H1 (cell line): ENCODE data around the gene OR7G2. TPM values are rescaled to one million over a fixed set of nuclear protein-coding genes. Genes with fewer than 3 reads are reported as not detected.

Source experiments
- CTCF ChIA-PET: fragments of 300-600 bp; sonication (Branson Sonifier 250); formaldehyde crosslinking; loops from one replicate; lab custom pipeline; 2021; ENCODE audit not compliant: partially characterized antibody; lab: Charles Lee
- POLR2A ChIA-PET: fragments of 300-600 bp; sonication (Branson Sonifier 250); formaldehyde crosslinking; loops from one replicate; lab custom pipeline; 2021; ENCODE audit warnings: inconsistent platforms; ENCODE audit not compliant: partially characterized antibody; lab: Charles Lee
- DNase-seq, 2 experiments: peaks; one replicate each; pipeline versions ENCODE4 v3.0.0 to v3.0.0-alpha.2; 2010 to 2022; ENCODE audit warnings: low spot score in 2 of 2, low read depth in 1 of 2, mixed read lengths in 1 of 2
- FAIRE-seq: peaks from 2 replicates; lab custom pipeline; 2011; peaks lifted over from hg19 to GRCh38; lab: Jason Lieb, UNC
- H2AFZ ChIP-seq: 2 replicates; pipeline ENCODE4 v1.8.1; 2012; ENCODE audit warnings: low read length, inconsistent platforms
- H2AK5ac ChIP-seq: 2 replicates; pipeline ENCODE4 v1.6.1; 2013; ENCODE audit warnings: low read depth, low read length
- H2BK120ac ChIP-seq: replicated peaks from 2 replicates; pipeline ENCODE3; 2013; ENCODE audit warnings: low read depth, low read length, inconsistent platforms
- H2BK12ac ChIP-seq: 2 replicates; pipeline ENCODE4 v1.6.1; 2013; ENCODE audit warnings: low read depth, low read length
- H2BK15ac ChIP-seq: 2 replicates; pipeline ENCODE4 v1.6.1; 2013; ENCODE audit warnings: low read length
- H2BK20ac ChIP-seq: 2 replicates; pipeline ENCODE4 v1.6.1; 2013; ENCODE audit warnings: low read length
- H2BK5ac ChIP-seq: 2 replicates; pipeline ENCODE4 v1.6.1; 2013; ENCODE audit warnings: low read depth, low read length
- H3K14ac ChIP-seq: 2 replicates; pipeline ENCODE4 v1.6.1; 2013; ENCODE audit warnings: inconsistent platforms; ENCODE audit not compliant: insufficient read length
- H3K18ac ChIP-seq: 2 replicates; pipeline ENCODE4 v1.6.1; 2013; ENCODE audit warnings: low read length; ENCODE audit errors: extremely low read depth
- H3K23ac ChIP-seq: 2 replicates; pipeline ENCODE4 v1.6.1; 2013; ENCODE audit warnings: inconsistent platforms; ENCODE audit not compliant: insufficient read length
- H3K23me2 ChIP-seq: 2 replicates; pipeline ENCODE4 v1.6.1; 2013; ENCODE audit warnings: low read depth, low read length
- H3K27ac ChIP-seq: 2 replicates; pipeline ENCODE4 v1.6.1; 2011; ENCODE audit warnings: low read depth, low read length, inconsistent platforms
- H3K27me3 ChIP-seq, 4 experiments: replicated peaks in 1 of 4; 1 replicate in 1 of 4; 2 replicates in 3 of 4; pipeline versions ENCODE4 v1.6.1 to v1.8.1; 2011 to 2013; ENCODE audit warnings: low read length in 3 of 4, mild to moderate bottlenecking in 3 of 4, inconsistent platforms in 2 of 4, mixed read lengths in 2 of 4, moderate library complexity in 1 of 4; ENCODE audit not compliant: control insufficient read depth in 3 of 4, insufficient read depth in 3 of 4; ENCODE audit errors: extremely low read depth in 1 of 4
- H3K36me3 ChIP-seq, 4 experiments: 2 replicates each; pipeline versions ENCODE4 v1.6.1 to v1.8.1; 2011 to 2013; ENCODE audit warnings: mild to moderate bottlenecking in 4 of 4, low read length in 3 of 4, moderate library complexity in 2 of 4, control low read depth in 1 of 4, inconsistent platforms in 1 of 4; ENCODE audit not compliant: insufficient read depth in 4 of 4, control insufficient read depth in 2 of 4
- H3K4ac ChIP-seq: replicated peaks from 2 replicates; pipeline ENCODE3; 2013; ENCODE audit warnings: low read length, low read depth, mixed read lengths, inconsistent platforms; ENCODE audit not compliant: insufficient read length
- H3K4me1 ChIP-seq, 4 experiments: replicated peaks in 1 of 4; 1 replicate in 1 of 4; 2 replicates in 3 of 4; pipeline versions ENCODE4 v1.6.1 to v1.8.1; 2011 to 2013; ENCODE audit warnings: low read length in 3 of 4, inconsistent platforms in 2 of 4, mixed read lengths in 1 of 4; ENCODE audit not compliant: insufficient read depth in 4 of 4, control insufficient read depth in 3 of 4
- H3K4me2 ChIP-seq, 2 experiments: 2 replicates each; pipeline versions ENCODE4 v1.6.1 to v1.8.1; 2011 to 2013; ENCODE audit warnings: low read depth in 2 of 2, low read length in 2 of 2, control low read depth in 1 of 2, inconsistent platforms in 1 of 2, mild to moderate bottlenecking in 1 of 2; ENCODE audit not compliant: insufficient read depth in 1 of 2
- H3K4me3 ChIP-seq, 4 experiments: fragments of 200-600, 300-600 bp in 1 of 4; sonication (generic), shearing (Covaris generic), sonication (Bioruptor Twin) in 1 of 4; 2 replicates each; pipeline versions ENCODE4 v1.5.1 to v1.8.1; 2011 to 2016; ENCODE audit warnings: low read length in 4 of 4, low read depth in 3 of 4, control low read depth in 2 of 4, inconsistent platforms in 2 of 4, mild to moderate bottlenecking in 2 of 4, mixed read lengths in 1 of 4, moderate library complexity in 1 of 4; ENCODE audit not compliant: insufficient read depth in 2 of 4; ENCODE audit errors: extremely low read depth in 1 of 4
- H3K56ac ChIP-seq: replicated peaks from 2 replicates; pipeline ENCODE3; 2013; ENCODE audit warnings: low read depth, mild to moderate bottlenecking, mixed read lengths, low read length, inconsistent platforms; ENCODE audit not compliant: insufficient read length
- H3K79me1 ChIP-seq: 2 replicates; pipeline ENCODE4 v1.6.1; 2013; ENCODE audit warnings: low read depth, low read length, control low read depth
- H3K79me2 ChIP-seq, 2 experiments: 2 replicates each; pipeline versions ENCODE4 v1.6.1 to v1.8.1; 2012 to 2013; ENCODE audit warnings: low read length in 2 of 2, mild to moderate bottlenecking in 2 of 2, inconsistent platforms in 1 of 2; ENCODE audit not compliant: insufficient read depth in 2 of 2, control insufficient read depth in 1 of 2
- H3K9ac ChIP-seq, 4 experiments: replicated peaks in 1 of 4; 1 replicate in 1 of 4; 2 replicates in 3 of 4; pipeline versions ENCODE4 v1.6.1 to v1.8.1; 2011 to 2013; ENCODE audit warnings: low read depth in 3 of 4, low read length in 3 of 4, control low read depth in 2 of 4, mild to moderate bottlenecking in 2 of 4, moderate library complexity in 2 of 4, inconsistent platforms in 1 of 4; ENCODE audit errors: extremely low read depth in 1 of 4
- H3K9me3 ChIP-seq, 2 experiments: 2 replicates each; pipeline versions ENCODE4 v1.6.1 to v1.8.1; 2012 to 2013; ENCODE audit warnings: mild to moderate bottlenecking in 2 of 2, moderate library complexity in 2 of 2, control low read depth in 1 of 2, inconsistent platforms in 1 of 2, low read depth in 1 of 2, low read length in 1 of 2, mixed read lengths in 1 of 2; ENCODE audit not compliant: insufficient read depth in 2 of 2
- H4K20me1 ChIP-seq, 2 experiments: replicated peaks in 1 of 2; 2 replicates each; pipeline versions ENCODE3 to v1.8.1; 2011 to 2013; ENCODE audit warnings: inconsistent platforms in 2 of 2, low read length in 2 of 2, mild to moderate bottlenecking in 1 of 2; ENCODE audit not compliant: insufficient read depth in 2 of 2, control insufficient read depth in 1 of 2
- H4K5ac ChIP-seq: 2 replicates; pipeline ENCODE4 v1.6.1; 2013; ENCODE audit warnings: low read length, low read depth, mixed read lengths, inconsistent platforms; ENCODE audit not compliant: insufficient read length
- H4K8ac ChIP-seq: 2 replicates; pipeline ENCODE4 v1.8.0; 2013; ENCODE audit warnings: mild to moderate bottlenecking, moderate library complexity, low read length, inconsistent platforms; ENCODE audit not compliant: insufficient read depth; ENCODE audit errors: extremely low read depth
- H4K91ac ChIP-seq: replicated peaks from 2 replicates; pipeline ENCODE3; 2013; ENCODE audit warnings: low read length, mixed read lengths, inconsistent platforms; ENCODE audit not compliant: insufficient read length
- ASH2L ChIP-seq: fragments of 200-600, 300-600 bp; sonication (generic); IDR thresholded peaks from one replicate; pipeline ENCODE4 v1.7.1; 2017; ENCODE audit warnings: low read length
- CEBPB ChIP-seq: IDR thresholded peaks from 2 replicates; pipeline ENCODE4 v1.6.1; 2012; ENCODE audit warnings: low read depth, low read length
- EP300 ChIP-seq, 2 experiments: IDR thresholded peaks; 1 replicate in 1 of 2; 2 replicates in 1 of 2; pipeline ENCODE4 v1.6.1; 2011 to 2012; ENCODE audit warnings: low read depth in 2 of 2, low read length in 2 of 2, mild to moderate bottlenecking in 2 of 2, borderline replicate concordance in 1 of 2, inconsistent platforms in 1 of 2, moderate library complexity in 1 of 2
- GABPA ChIP-seq: IDR thresholded peaks from 2 replicates; pipeline ENCODE4 v1.6.1; 2011; ENCODE audit warnings: mild to moderate bottlenecking, low read length, moderate library complexity, borderline replicate concordance; ENCODE audit not compliant: insufficient read depth
- GTF2F1 ChIP-seq: IDR thresholded peaks from 2 replicates; pipeline ENCODE4 v1.6.1; 2012; ENCODE audit warnings: low read depth, low read length, improper control_type of control experiment, borderline replicate concordance
- TEAD4 ChIP-seq: IDR thresholded peaks from 2 replicates; pipeline ENCODE4 v1.6.1; 2012; ENCODE audit warnings: low read depth, low read length, inconsistent platforms, mixed read lengths
- YY1 ChIP-seq: IDR thresholded peaks from 2 replicates; pipeline ENCODE4 v1.6.1; 2011; ENCODE audit warnings: low read depth, mild to moderate bottlenecking, low read length
- whole genome bisulfite sequencing, 2 experiments: shearing (Covaris generic) in 1 of 2; methylation state at CpG; one replicate each; pipeline versions ENCODE4 v1.1.6 to v1.1.7; 2013 to 2015; ENCODE audit warnings: low lambda C conversion rate in 2 of 2, mixed read lengths in 2 of 2, inconsistent platforms in 1 of 2, low coverage in 1 of 2, missing lambda C conversion rate in 1 of 2; ENCODE audit not compliant: insufficient replicate concordance in 2 of 2, insufficient coverage in 1 of 2, insufficient read length in 1 of 2; ENCODE audit errors: extremely low coverage in 1 of 2, missing lambda C conversion rate in 1 of 2; 5-methylcytosine and 5-hydroxymethylcytosine counted together
- polyA plus RNA-seq, 7 experiments: library from polyadenylated mRNA; depleted of rRNA in 3 of 7; stranded (reverse) in 5 of 7; unstranded in 2 of 7; fragments of >200 nt in 5 of 7; fragments of 200-250 nt in 2 of 7; gene quantifications; 1 replicate in 5 of 7; 2 replicates in 1 of 7; 4 replicates in 1 of 7; pipeline versions ENCODE4 v1.2.1 to v1.2.3, GENCODE V29; 2011 to 2013; ENCODE audit warnings: missing spikeins in 2 of 7, mixed read lengths in 2 of 7
- total RNA-seq: library from RNA; stranded (reverse); fragmentation: NEBNext Ultra II Directional; extraction: Animal tissue kit (Norgen Biotek cat#: 25700); gene quantifications from 2 replicates; pipeline ENCODE4 v1.2.1, GENCODE V29; 2021

Gene OR7G2
- total and polyA plus RNA-seq, 2 of the 8 experiments (the other 6 are each of a cell fraction or from before 2014, with no cell fraction given), result not detected

DNA sequence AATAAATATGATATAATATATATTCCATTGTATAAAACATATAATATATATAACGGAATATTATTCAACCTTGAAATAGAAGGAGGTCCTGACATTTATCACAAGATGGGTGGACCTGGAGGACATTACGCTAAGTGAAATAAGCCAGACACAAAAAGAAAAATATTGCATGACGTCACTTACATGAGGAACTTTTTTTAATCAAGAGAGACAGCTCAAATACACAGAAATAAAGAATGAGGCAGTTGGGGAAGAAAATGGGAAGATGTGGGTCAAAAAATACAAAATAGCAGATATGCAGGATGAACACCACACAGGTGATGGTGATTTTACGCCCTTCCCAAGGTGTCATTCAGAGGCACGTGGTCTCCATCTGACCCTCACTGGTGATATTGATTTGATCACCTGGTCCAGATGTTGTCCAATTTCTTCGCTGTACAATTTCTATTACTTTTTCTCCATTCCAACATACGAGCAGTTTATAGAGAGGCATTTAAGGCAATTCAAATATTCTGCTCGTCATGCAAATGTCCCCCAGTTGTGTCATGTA is 32.4 kb upstream of the OR7G2 start:
- Histone ChIP-seq H3K79me1 (no peaks in the 10 kb centered on the region), H3K9me3 (peaks cover 0 to 4% of the 10 kb centered on the region in 2 experiments; a peak in 1 of 4 replicates), H2AFZ (peak overlapping the region; percentile 100), H4K91ac (no peak overlapping the region), H2BK120ac (no peak overlapping the region), H3K23me2 (peaks cover 3% of the 10 kb centered on the region; the same call in 1 of the 2 replicates), H2BK5ac (no peak overlapping the region), H2BK12ac (no peak overlapping the region), H3K18ac (no peak overlapping the region), H3K4ac (no peak overlapping the region), H2AK5ac (no peak overlapping the region), H2BK20ac (no peak overlapping the region), H3K27me3 (no peaks in the 10 kb centered on the region), H3K79me2 (peaks cover 17 to 45% of the 10 kb centered on the region in 2 experiments), H3K4me1 (no peaks in the 10 kb centered on the region), H4K20me1 (no peaks in the 10 kb centered on the region), H3K4me3 (peak overlapping the region; percentile 95 to 99 (median 98)), H3K56ac (no peak overlapping the region), H4K8ac (no peak overlapping the region), H3K9ac (peak overlapping the region; percentile 2 to 99 (median 82); a peak in 5 of 7 replicates), H3K27ac (no peak overlapping the region), H2BK15ac (no peak overlapping the region), H3K14ac (no peak overlapping the region), H3K23ac (no peak overlapping the region), H3K4me2 (peak overlapping the region; percentile 70 to 91), H3K36me3 (peaks cover 0 to 6% (median 0%) of the 10 kb centered on the region in 4 experiments; a peak in 1 of 8 replicates), H4K5ac (no peak overlapping the region)
- TF ChIP-seq YY1 (no peak), GTF2F1 (no peak), EP300 (IDR thresholded peaks at IDR 0.05; ENCODE audit: borderline replicate concordance in 1 of 2, low read depth in 2 of 2, low read length in 2 of 2) (no peak), CEBPB (no peak), ASH2L (no peak), TEAD4 (no peak), GABPA (no peak)
- WGBS, 2 experiments, result 48% methylated on average over 8 of the region's 8 CpGs; no CpG with 5 or more reads in 1 of the 2 experiments
- POLR2A ChIA-PET, result no interaction called here
- no peak for DNase-seq
- FAIRE-seq, result no peak
- CTCF ChIA-PET, result no interaction called here
